HS-5 (cell line): Measurements from ENCODE around the gene SIRT3.
"Not testable (repeated sequence)": the region's sequence is repeated elsewhere in the genome, so short reads cannot be mapped to it uniquely, and the experiment has no call there.

Experiments
- DNase-seq: peaks from one replicate; pipeline ENCODE4 v3.0.0-alpha.2; 2012; ENCODE audit warnings: low read depth

The SIRT3 gene

GRCh38 chr11:270451-271318 lies 34.5 kb upstream of the SIRT3 start:
- no peak for DNase-seq

GRCh38 chr11:269146-269890 lies 33.2 kb upstream of the SIRT3 start:
- DNase-seq: no peak

GRCh38 chr11:268716-269145 lies 32.6 kb upstream of the SIRT3 start:
- DNase-seq: not testable (repeated sequence)

- DNase-seq: no peak
These were observed 31.4 kb upstream of the SIRT3 start for GRCh38 chr11:267491-267994.

- no peak for DNase-seq
These were observed 30.7 kb upstream of the SIRT3 start for GRCh38 chr11:266676-267439.

- no peak for DNase-seq
These were observed 25.5 kb upstream of the SIRT3 start for GRCh38 chr11:261624-262023.

GRCh38 chr11:259413-259812 lies 23.3 kb upstream of the SIRT3 start:
- no peak for DNase-seq

GRCh38 chr11:257766-258493 lies 21.8 kb upstream of the SIRT3 start:
- DNase-seq: no peak

- DNase-seq: no peak
These were observed 21.0 kb upstream of the SIRT3 start for GRCh38 chr11:256952-257737.

- no peak for DNase-seq
These were observed 19.7 kb upstream of the SIRT3 start for GRCh38 chr11:255816-256215.

- DNase-seq: no peak
These were observed 19.0 kb upstream of the SIRT3 start for GRCh38 chr11:255176-255575.

- no peak for DNase-seq
These were observed 17.7 kb upstream of the SIRT3 start for GRCh38 chr11:253886-254270.

GRCh38 chr11:253160-253885 lies 17.2 kb upstream of the SIRT3 start:
- no peak for DNase-seq

- DNase-seq: no peak
These were observed 16.5 kb upstream of the SIRT3 start for GRCh38 chr11:252666-253065.

- no peak for DNase-seq
These were observed 15.4 kb upstream of the SIRT3 start for GRCh38 chr11:251550-251949.

GRCh38 chr11:250740-251299 lies 14.7 kb upstream of the SIRT3 start:
- no peak for DNase-seq

GRCh38 chr11:250274-250673 lies 14.1 kb upstream of the SIRT3 start:
- no peak for DNase-seq

- no peak for DNase-seq
These were observed 12.9 kb upstream of the SIRT3 start for GRCh38 chr11:249062-249461.

- DNase-seq: no peak
These were observed 8.2 kb upstream of the SIRT3 start for GRCh38 chr11:244376-244775.

- DNase-seq: no peak
These were observed 5.5 kb upstream of the SIRT3 start for GRCh38 chr11:241634-242033.
